H1 (cell line): Measurements from ENCODE around the gene CLEC19A. TPM values are rescaled to one million over a fixed set of nuclear protein-coding genes. Genes with fewer than 3 reads are reported as not detected.

Source experiments
- CTCF ChIA-PET: fragments of 300-600 bp; sonication (Branson Sonifier 250); formaldehyde crosslinking; loops from one replicate; lab custom pipeline; 2021; ENCODE audit not compliant: partially characterized antibody; lab: Charles Lee
- POLR2A ChIA-PET: fragments of 300-600 bp; sonication (Branson Sonifier 250); formaldehyde crosslinking; loops from one replicate; lab custom pipeline; 2021; ENCODE audit warnings: inconsistent platforms; ENCODE audit not compliant: partially characterized antibody; lab: Charles Lee
- DNase-seq, 2 experiments: peaks; one replicate each; pipeline versions ENCODE4 v3.0.0 to v3.0.0-alpha.2; 2010 to 2022; ENCODE audit warnings: low spot score in 2 of 2, low read depth in 1 of 2, mixed read lengths in 1 of 2
- FAIRE-seq: peaks from 2 replicates; lab custom pipeline; 2011; peaks lifted over from hg19 to GRCh38; lab: Jason Lieb, UNC
- H2AFZ ChIP-seq: 2 replicates; pipeline ENCODE4 v1.8.1; 2012; ENCODE audit warnings: low read length, inconsistent platforms
- H2AK5ac ChIP-seq: 2 replicates; pipeline ENCODE4 v1.6.1; 2013; ENCODE audit warnings: low read depth, low read length
- H2BK120ac ChIP-seq: replicated peaks from 2 replicates; pipeline ENCODE3; 2013; ENCODE audit warnings: low read depth, low read length, inconsistent platforms
- H2BK12ac ChIP-seq: 2 replicates; pipeline ENCODE4 v1.6.1; 2013; ENCODE audit warnings: low read depth, low read length
- H2BK15ac ChIP-seq: 2 replicates; pipeline ENCODE4 v1.6.1; 2013; ENCODE audit warnings: low read length
- H2BK20ac ChIP-seq: 2 replicates; pipeline ENCODE4 v1.6.1; 2013; ENCODE audit warnings: low read length
- H2BK5ac ChIP-seq: 2 replicates; pipeline ENCODE4 v1.6.1; 2013; ENCODE audit warnings: low read depth, low read length
- H3K14ac ChIP-seq: 2 replicates; pipeline ENCODE4 v1.6.1; 2013; ENCODE audit warnings: inconsistent platforms; ENCODE audit not compliant: insufficient read length
- H3K18ac ChIP-seq: 2 replicates; pipeline ENCODE4 v1.6.1; 2013; ENCODE audit warnings: low read length; ENCODE audit errors: extremely low read depth
- H3K23ac ChIP-seq: 2 replicates; pipeline ENCODE4 v1.6.1; 2013; ENCODE audit warnings: inconsistent platforms; ENCODE audit not compliant: insufficient read length
- H3K23me2 ChIP-seq: 2 replicates; pipeline ENCODE4 v1.6.1; 2013; ENCODE audit warnings: low read depth, low read length
- H3K27ac ChIP-seq: 2 replicates; pipeline ENCODE4 v1.6.1; 2011; ENCODE audit warnings: low read depth, low read length, inconsistent platforms
- H3K27me3 ChIP-seq, 4 experiments: replicated peaks in 1 of 4; 1 replicate in 1 of 4; 2 replicates in 3 of 4; pipeline versions ENCODE4 v1.6.1 to v1.8.1; 2011 to 2013; ENCODE audit warnings: low read length in 3 of 4, mild to moderate bottlenecking in 3 of 4, inconsistent platforms in 2 of 4, mixed read lengths in 2 of 4, moderate library complexity in 1 of 4; ENCODE audit not compliant: control insufficient read depth in 3 of 4, insufficient read depth in 3 of 4; ENCODE audit errors: extremely low read depth in 1 of 4
- H3K36me3 ChIP-seq, 4 experiments: 2 replicates each; pipeline versions ENCODE4 v1.6.1 to v1.8.1; 2011 to 2013; ENCODE audit warnings: mild to moderate bottlenecking in 4 of 4, low read length in 3 of 4, moderate library complexity in 2 of 4, control low read depth in 1 of 4, inconsistent platforms in 1 of 4; ENCODE audit not compliant: insufficient read depth in 4 of 4, control insufficient read depth in 2 of 4
- H3K4ac ChIP-seq: replicated peaks from 2 replicates; pipeline ENCODE3; 2013; ENCODE audit warnings: low read length, low read depth, mixed read lengths, inconsistent platforms; ENCODE audit not compliant: insufficient read length
- H3K4me1 ChIP-seq, 4 experiments: replicated peaks in 1 of 4; 1 replicate in 1 of 4; 2 replicates in 3 of 4; pipeline versions ENCODE4 v1.6.1 to v1.8.1; 2011 to 2013; ENCODE audit warnings: low read length in 3 of 4, inconsistent platforms in 2 of 4, mixed read lengths in 1 of 4; ENCODE audit not compliant: insufficient read depth in 4 of 4, control insufficient read depth in 3 of 4
- H3K4me2 ChIP-seq, 2 experiments: 2 replicates each; pipeline versions ENCODE4 v1.6.1 to v1.8.1; 2011 to 2013; ENCODE audit warnings: low read depth in 2 of 2, low read length in 2 of 2, control low read depth in 1 of 2, inconsistent platforms in 1 of 2, mild to moderate bottlenecking in 1 of 2; ENCODE audit not compliant: insufficient read depth in 1 of 2
- H3K4me3 ChIP-seq, 4 experiments: fragments of 200-600, 300-600 bp in 1 of 4; sonication (generic), shearing (Covaris generic), sonication (Bioruptor Twin) in 1 of 4; 2 replicates each; pipeline versions ENCODE4 v1.5.1 to v1.8.1; 2011 to 2016; ENCODE audit warnings: low read length in 4 of 4, low read depth in 3 of 4, control low read depth in 2 of 4, inconsistent platforms in 2 of 4, mild to moderate bottlenecking in 2 of 4, mixed read lengths in 1 of 4, moderate library complexity in 1 of 4; ENCODE audit not compliant: insufficient read depth in 2 of 4; ENCODE audit errors: extremely low read depth in 1 of 4
- H3K56ac ChIP-seq: replicated peaks from 2 replicates; pipeline ENCODE3; 2013; ENCODE audit warnings: low read depth, mild to moderate bottlenecking, mixed read lengths, low read length, inconsistent platforms; ENCODE audit not compliant: insufficient read length
- H3K79me1 ChIP-seq: 2 replicates; pipeline ENCODE4 v1.6.1; 2013; ENCODE audit warnings: low read depth, low read length, control low read depth
- H3K79me2 ChIP-seq, 2 experiments: 2 replicates each; pipeline versions ENCODE4 v1.6.1 to v1.8.1; 2012 to 2013; ENCODE audit warnings: low read length in 2 of 2, mild to moderate bottlenecking in 2 of 2, inconsistent platforms in 1 of 2; ENCODE audit not compliant: insufficient read depth in 2 of 2, control insufficient read depth in 1 of 2
- H3K9ac ChIP-seq, 4 experiments: replicated peaks in 1 of 4; 1 replicate in 1 of 4; 2 replicates in 3 of 4; pipeline versions ENCODE4 v1.6.1 to v1.8.1; 2011 to 2013; ENCODE audit warnings: low read depth in 3 of 4, low read length in 3 of 4, control low read depth in 2 of 4, mild to moderate bottlenecking in 2 of 4, moderate library complexity in 2 of 4, inconsistent platforms in 1 of 4; ENCODE audit errors: extremely low read depth in 1 of 4
- H3K9me3 ChIP-seq, 2 experiments: 2 replicates each; pipeline versions ENCODE4 v1.6.1 to v1.8.1; 2012 to 2013; ENCODE audit warnings: mild to moderate bottlenecking in 2 of 2, moderate library complexity in 2 of 2, control low read depth in 1 of 2, inconsistent platforms in 1 of 2, low read depth in 1 of 2, low read length in 1 of 2, mixed read lengths in 1 of 2; ENCODE audit not compliant: insufficient read depth in 2 of 2
- H4K20me1 ChIP-seq, 2 experiments: replicated peaks in 1 of 2; 2 replicates each; pipeline versions ENCODE3 to v1.8.1; 2011 to 2013; ENCODE audit warnings: inconsistent platforms in 2 of 2, low read length in 2 of 2, mild to moderate bottlenecking in 1 of 2; ENCODE audit not compliant: insufficient read depth in 2 of 2, control insufficient read depth in 1 of 2
- H4K5ac ChIP-seq: 2 replicates; pipeline ENCODE4 v1.6.1; 2013; ENCODE audit warnings: low read length, low read depth, mixed read lengths, inconsistent platforms; ENCODE audit not compliant: insufficient read length
- H4K8ac ChIP-seq: 2 replicates; pipeline ENCODE4 v1.8.0; 2013; ENCODE audit warnings: mild to moderate bottlenecking, moderate library complexity, low read length, inconsistent platforms; ENCODE audit not compliant: insufficient read depth; ENCODE audit errors: extremely low read depth
- H4K91ac ChIP-seq: replicated peaks from 2 replicates; pipeline ENCODE3; 2013; ENCODE audit warnings: low read length, mixed read lengths, inconsistent platforms; ENCODE audit not compliant: insufficient read length
- CHD1 ChIP-seq: IDR thresholded peaks from 2 replicates; pipeline ENCODE4 v1.6.1; 2012; ENCODE audit warnings: low read depth, low read length, improper control_type of control experiment
- CTBP2 ChIP-seq: IDR thresholded peaks from 2 replicates; pipeline ENCODE4 v1.7.0; 2011; ENCODE audit warnings: borderline replicate concordance, mild to moderate bottlenecking, moderate library complexity, mixed read lengths, low read length; ENCODE audit not compliant: insufficient read depth, insufficient read length
- EP300 ChIP-seq, 2 experiments: IDR thresholded peaks; 1 replicate in 1 of 2; 2 replicates in 1 of 2; pipeline ENCODE4 v1.6.1; 2011 to 2012; ENCODE audit warnings: low read depth in 2 of 2, low read length in 2 of 2, mild to moderate bottlenecking in 2 of 2, borderline replicate concordance in 1 of 2, inconsistent platforms in 1 of 2, moderate library complexity in 1 of 2
- SP4 ChIP-seq: IDR thresholded peaks from 2 replicates; pipeline ENCODE4 v1.6.1; 2012; ENCODE audit warnings: low read length, inconsistent platforms
- TAF7 ChIP-seq: optimal IDR thresholded peaks from 2 replicates; pipeline ENCODE3; 2011; ENCODE audit warnings: low read depth, mild to moderate bottlenecking, inconsistent platforms, low read length, moderate library complexity, borderline replicate concordance
- TCF12 ChIP-seq: IDR thresholded peaks from 2 replicates; pipeline ENCODE4 v1.6.1; 2011; ENCODE audit warnings: low read depth, mild to moderate bottlenecking, low read length
- USF2 ChIP-seq: IDR thresholded peaks from 2 replicates; pipeline ENCODE4 v1.6.1; 2011; ENCODE audit warnings: low read length, improper control_type of control experiment
- WGBS, 2 experiments: shearing (Covaris generic) in 1 of 2; methylation state at CpG; one replicate each; pipeline versions ENCODE4 v1.1.6 to v1.1.7; 2013 to 2015; ENCODE audit warnings: low lambda C conversion rate in 2 of 2, mixed read lengths in 2 of 2, inconsistent platforms in 1 of 2, low coverage in 1 of 2, missing lambda C conversion rate in 1 of 2; ENCODE audit not compliant: insufficient replicate concordance in 2 of 2, insufficient coverage in 1 of 2, insufficient read length in 1 of 2; ENCODE audit errors: extremely low coverage in 1 of 2, missing lambda C conversion rate in 1 of 2; 5-methylcytosine and 5-hydroxymethylcytosine counted together
- polyA plus RNA-seq, 7 experiments: library from polyadenylated mRNA; depleted of rRNA in 3 of 7; stranded (reverse) in 5 of 7; unstranded in 2 of 7; fragments of >200 nt in 5 of 7; fragments of 200-250 nt in 2 of 7; gene quantifications; 1 replicate in 5 of 7; 2 replicates in 1 of 7; 4 replicates in 1 of 7; pipeline versions ENCODE4 v1.2.1 to v1.2.3, GENCODE V29; 2011 to 2013; ENCODE audit warnings: missing spikeins in 2 of 7, mixed read lengths in 2 of 7
- total RNA-seq: library from RNA; stranded (reverse); fragmentation: NEBNext Ultra II Directional; extraction: Animal tissue kit (Norgen Biotek cat#: 25700); gene quantifications from 2 replicates; pipeline ENCODE4 v1.2.1, GENCODE V29; 2021

CLEC19A gene
- total and polyA plus RNA-seq, 2 of the 8 experiments (the other 6 are each of a cell fraction or from before 2014, with no cell fraction given), result 0.35 to 0.88 TPM

GRCh38 chr16:19242186-19242585, 43.3 kb upstream of the CLEC19A start:
- ChIA-PET POLR2A (no interaction called here), CTCF (interaction anchor here (1.3 kb wide), 1 partner anchor 18 kb away, joined by 5 read pairs; no protein-coding TSS in a partner anchor)
- Histone ChIP-seq H3K23me2 (no peaks in the 10 kb centered on the region), H2AK5ac (no peak overlapping the region), H3K4me2 (no peak overlapping the region), H3K27me3 (no peaks in the 10 kb centered on the region), H3K27ac (no peak overlapping the region), H3K79me1 (no peaks in the 10 kb centered on the region), H3K9me3 (no peaks in the 10 kb centered on the region), H3K56ac (no peak overlapping the region), H3K4me3 (no peak overlapping the region), H2AFZ (no peak overlapping the region), H2BK12ac (no peak overlapping the region), H3K4me1 (no peaks in the 10 kb centered on the region), H3K23ac (no peak overlapping the region), H3K79me2 (no peaks in the 10 kb centered on the region), H3K4ac (no peak overlapping the region), H4K8ac (no peak overlapping the region), H4K20me1 (no peaks in the 10 kb centered on the region), H3K18ac (no peak overlapping the region), H2BK20ac (no peak overlapping the region), H3K14ac (no peak overlapping the region), H2BK120ac (no peak overlapping the region), H4K91ac (no peak overlapping the region), H4K5ac (no peak overlapping the region), H3K9ac (no peak overlapping the region), H2BK5ac (no peak overlapping the region), H3K36me3 (no peaks in the 10 kb centered on the region), H2BK15ac (no peak overlapping the region)
- DNase-seq, result no peak
- FAIRE-seq, result no peak
- 78% methylated on average over 1 of the region's 1 CpG; no CpG with 5 or more reads in 1 of the 2 experiments for WGBS, 2 experiments
- TF ChIP-seq TAF7, result no peak
- no peak for TF ChIP-seq SP4
- TF ChIP-seq EP300 (IDR thresholded peaks at IDR 0.05; ENCODE audit: borderline replicate concordance in 1 of 2, low read depth in 2 of 2, low read length in 2 of 2), result no peak
- no peak for TF ChIP-seq CHD1
- no peak for TF ChIP-seq CTBP2
- TF ChIP-seq TCF12, result no peak
- TF ChIP-seq USF2, result no peak
